HG02852 (cell line): ENCODE data around the gene CCDC183.
"Not testable (repeated sequence)": the region's sequence is repeated elsewhere in the genome, so short reads cannot be mapped to it uniquely, and the experiment has no call there.

Experiments used
- ATAC-seq: cut with Tn5 transposase; IDR thresholded peaks from one replicate; pipeline ENCODE4 v1.9.1; 2021; ENCODE audit warnings: mild to moderate bottlenecking, moderate library complexity; ENCODE audit not compliant: unreplicated experiment

The CCDC183 gene

DNA sequence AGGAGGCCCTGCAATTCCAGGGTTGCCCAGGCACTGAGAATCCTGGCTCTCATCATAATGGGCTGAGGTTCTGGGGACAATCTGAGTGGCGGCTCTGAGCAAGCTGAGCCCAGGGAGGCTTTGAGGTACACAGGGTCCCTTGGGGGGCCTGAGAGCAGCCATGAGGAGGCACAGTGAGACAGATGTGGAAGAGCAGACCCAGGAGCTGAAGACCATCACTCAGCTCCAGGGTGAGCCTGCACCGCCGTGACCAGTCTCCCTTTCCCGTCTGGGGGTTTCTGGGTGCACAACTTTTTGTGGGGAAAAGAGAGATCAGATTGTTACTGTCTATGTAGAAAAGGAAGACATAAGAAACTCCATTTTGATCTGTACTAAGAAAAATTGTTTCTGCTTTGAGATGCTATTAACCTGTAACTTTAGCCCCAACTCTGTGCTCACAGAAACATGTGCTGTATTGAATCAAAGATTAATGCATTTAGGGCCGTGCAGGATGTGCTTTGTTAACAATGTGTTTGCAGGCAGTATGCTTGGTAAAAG lies at the start of gene CCDC183:
Gene CCDC183 (plus strand): TSS at position 101 of the 537 bp plus-strand sequence. CDS start 60 bp downstream, at position 161.
- ATAC-seq: no peak

DNA sequence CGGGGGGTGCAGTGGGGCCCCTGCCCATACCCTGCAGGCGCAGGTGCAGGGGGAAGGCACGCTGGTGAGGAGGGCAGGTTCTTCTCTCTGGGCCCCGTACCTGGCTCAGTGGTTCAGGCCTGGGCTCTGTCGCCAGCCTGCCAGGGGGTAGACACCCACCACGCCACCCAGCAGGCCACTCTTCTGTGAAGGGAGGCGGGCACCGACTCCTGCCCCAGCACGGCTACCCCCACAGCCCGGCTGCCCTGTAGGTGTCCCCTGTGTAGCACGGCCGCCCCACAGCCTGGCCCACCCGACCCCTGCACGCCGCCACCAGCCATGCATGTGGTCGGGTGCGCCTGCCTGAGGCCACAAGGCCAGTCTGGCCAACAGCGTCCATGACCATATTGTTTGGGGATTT lies 49.5 kb upstream of the CCDC183 start:
- no peak for ATAC-seq

DNA sequence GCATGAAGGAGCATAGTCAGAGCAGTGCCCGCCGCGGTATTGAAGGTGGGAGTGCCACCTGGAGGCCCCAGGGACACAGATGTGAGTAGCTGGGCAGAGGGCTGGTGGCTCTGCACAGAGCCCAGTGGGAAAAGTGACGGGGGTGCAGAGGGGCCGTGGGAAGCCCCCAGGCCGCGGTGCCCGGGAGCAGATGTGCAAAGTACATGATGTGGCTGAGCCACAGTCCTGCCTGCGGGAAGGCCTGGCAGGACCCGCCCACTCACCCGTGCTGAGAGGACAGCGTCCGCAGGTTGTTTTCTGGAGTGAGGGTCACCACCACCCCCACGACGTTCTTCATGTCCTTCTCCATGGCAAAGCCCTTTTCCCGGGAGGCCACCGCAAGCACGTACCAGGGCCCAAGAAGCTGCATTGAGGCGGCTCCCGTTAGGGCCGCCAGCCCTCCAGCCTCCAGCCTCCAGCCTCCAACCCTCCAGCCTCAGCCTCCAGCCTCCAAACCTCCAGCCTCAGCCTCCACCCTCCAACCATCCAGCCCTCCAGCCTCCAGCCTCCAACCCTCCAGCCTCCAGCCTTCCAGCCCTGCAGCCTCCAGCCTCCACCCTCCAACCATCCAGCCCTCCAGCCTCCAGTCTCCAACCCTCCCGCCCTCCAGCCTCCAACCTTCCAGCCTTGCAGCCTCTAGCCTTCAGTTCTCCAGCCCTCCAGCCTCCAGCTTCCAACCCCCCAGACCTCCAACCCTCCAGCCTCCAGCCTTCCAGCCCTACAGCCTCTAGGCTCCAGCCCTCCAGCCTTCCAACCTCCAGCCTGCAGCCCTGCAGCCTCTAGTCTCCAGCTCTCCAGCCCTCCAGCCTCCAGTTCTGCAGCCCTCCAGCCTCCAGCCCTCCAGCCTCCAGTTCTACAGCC lies 48.7 kb upstream of the CCDC183 start:
- no peak for ATAC-seq

DNA sequence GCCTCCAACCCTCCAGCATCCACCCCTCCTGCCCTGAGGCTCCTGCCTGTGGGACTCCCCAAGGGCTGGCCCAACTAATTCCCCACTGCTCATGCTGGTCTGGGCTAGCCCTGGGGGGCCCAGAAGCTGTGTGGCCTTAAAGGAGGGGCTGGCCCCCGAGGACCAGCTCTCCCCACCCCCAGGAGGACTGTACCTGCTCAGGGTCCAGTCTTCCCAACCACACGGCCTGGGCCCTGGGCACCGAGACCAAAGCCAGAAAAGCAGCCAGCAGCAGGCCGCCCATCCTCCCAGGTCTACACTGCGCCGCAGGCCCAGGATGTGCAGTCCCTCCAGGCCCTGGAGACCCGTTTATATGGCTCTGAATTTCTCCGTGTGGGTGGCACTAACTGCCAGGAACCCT lies 47.9 kb upstream of the CCDC183 start, which contains the start of gene LCN6:
Gene LCN6 (minus strand): TSS at position 325 of the 400 bp plus-strand sequence. CDS start 42 bp downstream, at position 283.
- ATAC-seq: no peak

DNA sequence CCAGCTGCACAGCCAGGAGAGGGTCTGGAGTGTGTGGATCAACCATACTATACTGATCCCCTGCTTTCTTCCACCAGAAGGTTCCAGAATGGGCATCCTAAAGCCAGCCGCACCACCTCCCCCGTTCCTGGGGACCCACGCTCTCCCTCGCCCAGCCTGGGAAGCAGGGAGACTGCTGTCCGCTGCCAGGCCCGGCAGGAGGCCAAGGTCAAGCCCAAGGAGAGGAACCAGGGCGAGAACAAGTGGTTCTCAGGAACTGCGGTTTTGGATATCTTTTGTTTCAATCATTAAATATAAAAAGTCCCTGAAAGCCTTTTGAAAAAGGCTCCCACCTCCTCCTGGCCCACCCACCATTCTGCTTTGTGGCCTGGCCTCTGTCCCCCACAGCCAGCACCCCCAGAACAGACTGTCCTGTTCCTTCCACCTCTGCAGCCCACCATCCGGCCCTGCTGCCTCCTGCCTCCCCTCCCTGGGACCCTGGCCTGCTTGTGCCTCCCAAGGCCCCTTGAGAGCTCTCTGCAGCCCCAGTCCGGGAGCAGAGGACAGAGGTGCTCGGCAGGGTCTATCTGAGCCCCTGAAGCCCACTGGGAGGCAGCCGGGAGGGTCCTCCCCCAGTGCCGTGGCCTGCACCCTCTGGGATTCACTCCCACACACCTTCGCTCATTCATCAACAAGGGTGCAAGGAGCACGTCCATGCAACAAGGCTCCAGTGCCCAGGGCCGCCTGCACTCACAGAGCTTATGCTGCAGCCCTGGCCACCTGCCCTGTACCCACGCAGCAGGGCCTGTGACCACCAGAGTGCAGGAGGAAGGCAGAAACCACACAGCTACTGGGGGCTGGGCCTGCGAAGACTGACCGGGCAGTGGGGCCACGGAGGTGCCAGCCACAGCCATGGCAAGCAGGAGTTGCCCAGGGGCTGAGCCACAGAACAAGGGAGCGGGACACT lies 47.2 kb upstream of the CCDC183 start:
- ATAC-seq: no peak

DNA sequence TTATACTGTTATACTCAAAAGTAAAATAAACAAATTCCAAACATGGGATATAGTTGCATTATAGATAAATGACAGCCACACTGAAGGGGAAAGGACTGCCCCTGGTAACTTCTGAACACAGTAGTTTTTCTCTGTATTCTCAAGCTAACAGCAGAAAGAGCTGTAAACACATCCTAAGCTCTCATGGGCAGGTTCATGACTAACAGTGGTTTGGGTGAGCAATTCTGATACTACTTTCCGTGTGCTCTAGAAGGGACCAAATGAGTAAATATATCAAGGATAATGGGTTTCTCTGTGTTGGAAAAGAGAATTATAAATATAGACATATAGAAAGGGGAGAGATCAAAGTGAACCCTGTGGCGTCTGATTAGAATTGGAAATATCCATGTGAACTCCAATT lies 45.6 kb upstream of the CCDC183 start:
- ATAC-seq: no peak

DNA sequence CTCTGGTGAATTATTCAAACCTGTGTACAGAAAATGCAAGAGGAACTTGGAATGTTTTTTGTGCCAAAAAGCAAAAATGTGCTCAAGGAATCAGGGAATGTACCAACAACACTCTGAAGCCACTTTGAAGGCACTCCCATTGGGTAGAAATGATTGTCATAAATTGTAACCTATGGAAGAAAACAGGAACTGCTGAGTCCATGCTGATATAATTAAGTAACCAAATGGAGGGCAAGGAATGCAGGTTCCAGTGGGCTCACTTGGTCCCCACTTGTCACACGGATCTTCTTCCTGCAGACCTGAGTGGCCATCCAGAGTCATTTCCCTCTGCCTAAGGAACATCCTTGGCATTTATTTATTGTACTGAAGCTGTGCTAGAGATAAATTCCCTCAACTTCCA lies 44.9 kb upstream of the CCDC183 start:
- ATAC-seq: no peak

DNA sequence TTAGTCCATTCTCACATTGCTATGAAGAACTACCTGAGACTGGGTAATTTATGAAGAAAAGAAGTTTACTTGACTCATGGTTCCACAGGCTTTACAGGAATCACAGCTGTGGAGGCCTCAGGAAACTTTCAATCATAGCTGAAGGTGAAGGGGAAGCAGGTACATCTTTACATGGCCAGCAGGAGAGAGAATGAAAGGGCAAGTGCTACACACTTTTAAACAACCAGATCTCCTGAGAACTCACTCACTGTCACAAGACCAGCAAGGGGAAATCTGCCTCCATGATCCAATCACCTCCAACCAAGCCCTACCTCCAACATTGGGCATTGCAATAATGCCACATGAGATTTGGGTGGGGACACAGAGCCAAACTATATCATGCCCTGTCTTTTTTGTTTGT lies 44.3 kb upstream of the CCDC183 start:
- no peak for ATAC-seq

DNA sequence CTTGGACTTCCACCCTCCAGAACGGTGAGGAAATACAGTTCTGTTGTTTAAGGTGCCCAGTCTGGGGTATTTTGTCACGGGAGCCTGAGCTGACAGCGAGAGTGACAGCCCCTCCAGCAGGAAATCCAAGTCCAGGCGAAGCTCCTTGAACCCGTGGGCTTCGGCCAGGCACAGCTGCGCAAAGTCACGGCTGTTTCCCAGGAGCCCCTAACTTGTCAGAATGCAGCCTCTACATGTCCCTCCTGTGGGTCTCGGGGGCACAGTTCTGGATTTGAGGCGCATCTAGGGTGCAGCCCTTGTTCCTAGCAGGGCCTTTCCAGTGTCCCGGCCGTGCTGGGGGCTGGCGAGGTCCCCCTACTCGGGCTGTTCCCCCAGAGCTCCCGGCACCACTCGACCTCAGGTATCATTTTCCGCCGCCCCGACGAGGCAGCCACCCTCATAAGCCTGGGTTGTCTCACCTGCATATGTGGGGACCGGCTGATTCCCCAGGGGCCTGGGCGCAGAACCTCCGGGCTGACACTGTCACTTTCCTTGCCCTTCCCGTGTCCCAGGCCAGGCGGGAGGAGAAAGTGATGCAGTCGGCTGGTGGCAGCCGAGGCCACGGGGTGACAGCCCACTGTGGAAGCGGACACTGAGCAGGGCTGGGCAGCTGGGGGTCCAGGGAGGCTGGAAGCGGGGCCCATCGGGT lies 42.6 kb upstream of the CCDC183 start:
- ATAC-seq: no peak

DNA sequence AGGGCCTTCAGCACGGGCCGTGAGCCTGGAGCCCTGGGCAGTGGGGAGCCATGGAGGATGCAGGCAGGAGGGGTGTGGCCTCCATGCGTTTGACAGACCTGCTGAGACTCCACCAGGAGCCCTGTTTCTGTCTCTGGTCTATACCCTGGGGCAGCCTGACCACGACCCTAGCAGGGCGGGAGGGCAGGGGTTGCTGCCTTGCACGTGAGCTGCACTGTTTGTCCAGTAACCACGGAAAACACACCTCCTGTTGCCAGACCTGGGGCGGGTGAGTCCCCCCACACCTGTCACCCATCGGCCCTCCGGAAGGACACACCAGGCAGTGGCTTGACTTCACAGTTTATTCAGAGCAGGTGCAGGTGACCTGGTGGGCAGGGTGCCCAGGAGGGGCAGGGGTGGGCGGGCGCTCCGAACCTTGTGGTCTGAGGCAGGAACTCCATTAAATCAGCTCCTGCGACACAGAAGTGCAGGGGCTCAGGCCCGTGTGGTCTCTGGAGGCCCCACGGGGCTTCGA lies 42.0 kb upstream of the CCDC183 start:
- no peak for ATAC-seq

DNA sequence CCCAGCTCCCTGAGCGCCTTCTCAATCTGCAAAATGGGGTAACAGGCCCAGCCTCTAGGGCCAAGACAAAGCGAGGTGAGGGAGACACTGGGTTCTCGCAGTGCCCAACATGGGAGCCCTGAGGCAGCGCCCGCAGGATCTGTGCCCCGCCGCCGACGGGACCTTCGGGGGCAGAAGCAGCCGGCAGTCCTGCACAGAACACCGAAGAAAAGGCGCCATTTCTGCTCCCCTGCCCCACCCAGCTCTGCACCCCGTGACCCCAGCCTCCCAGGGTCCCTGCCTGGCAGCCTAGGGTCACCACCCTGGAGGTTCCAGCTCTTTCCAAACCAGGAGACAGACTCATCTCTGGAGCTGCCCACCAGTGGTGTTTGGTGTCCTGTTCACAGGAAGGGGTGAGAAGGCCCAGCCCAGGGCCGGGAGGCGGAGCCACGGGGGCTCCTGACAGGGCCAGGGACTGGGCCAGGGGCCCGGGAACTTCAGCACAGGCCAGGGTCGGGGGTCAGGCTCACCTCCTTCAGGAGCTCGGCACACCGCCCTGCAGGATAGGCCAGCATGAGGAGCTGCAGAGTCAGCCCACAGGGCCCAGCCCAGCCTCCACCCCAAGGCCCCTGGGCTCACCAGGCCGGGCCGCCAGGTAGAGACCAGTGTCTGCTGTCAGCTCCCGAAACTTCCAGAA lies 41.4 kb upstream of the CCDC183 start:
- no peak for ATAC-seq

DNA sequence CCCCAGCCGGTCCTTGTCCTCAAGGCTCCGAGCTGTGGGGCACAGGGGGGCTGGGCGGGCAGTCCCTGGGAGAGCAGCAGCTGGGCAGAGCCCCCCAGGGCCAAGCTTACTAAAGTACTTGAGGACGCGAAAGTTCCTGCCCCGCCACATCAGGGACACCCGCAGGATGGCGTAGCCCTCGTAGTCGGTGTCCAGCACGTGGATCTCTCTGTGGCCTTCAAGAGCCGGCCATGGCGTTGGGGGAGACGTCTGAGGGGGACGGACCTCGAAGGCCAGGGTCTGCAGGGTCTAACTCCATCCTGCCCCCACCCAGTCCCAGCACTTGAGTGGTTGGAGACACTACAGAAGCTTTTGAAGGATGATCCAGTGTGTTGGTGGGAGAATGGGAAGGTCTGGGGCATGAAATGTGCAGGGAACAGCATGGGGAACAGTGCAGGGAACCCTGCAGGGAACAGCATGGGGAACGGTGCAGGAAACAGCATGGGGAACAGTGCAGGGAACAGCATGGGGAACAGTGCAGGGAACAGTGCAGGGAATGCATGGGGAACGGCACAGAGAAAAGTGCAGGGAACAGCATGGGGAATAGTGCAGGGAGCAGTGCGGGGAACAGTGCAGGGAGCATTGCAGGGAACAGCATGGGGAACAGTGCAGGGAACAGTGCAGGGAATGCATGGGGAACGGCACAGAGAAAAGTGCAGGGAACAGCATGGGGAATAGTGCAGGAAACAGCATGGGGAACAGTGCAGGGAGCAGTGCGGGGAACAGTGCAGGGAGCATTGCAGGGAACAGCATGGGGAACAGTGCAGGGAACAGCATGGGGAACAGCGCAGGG lies 40.6 kb upstream of the CCDC183 start:
- not testable (repeated sequence) for ATAC-seq

DNA sequence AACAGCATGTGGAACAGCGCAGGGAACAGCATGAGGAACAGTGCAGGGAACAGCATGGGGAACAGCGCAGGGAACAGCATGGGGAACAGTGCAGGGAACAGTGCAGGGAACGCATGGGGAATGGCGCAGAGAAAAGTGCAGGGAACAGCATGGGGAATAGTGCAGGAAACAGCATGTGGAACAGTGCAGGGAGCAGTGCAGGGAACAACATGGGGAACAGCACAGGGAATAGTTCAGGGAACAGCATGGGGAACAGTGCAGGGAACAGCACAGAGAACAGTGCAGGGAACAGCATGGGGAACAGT lies 40.1 kb upstream of the CCDC183 start:
- ATAC-seq: no peak

DNA sequence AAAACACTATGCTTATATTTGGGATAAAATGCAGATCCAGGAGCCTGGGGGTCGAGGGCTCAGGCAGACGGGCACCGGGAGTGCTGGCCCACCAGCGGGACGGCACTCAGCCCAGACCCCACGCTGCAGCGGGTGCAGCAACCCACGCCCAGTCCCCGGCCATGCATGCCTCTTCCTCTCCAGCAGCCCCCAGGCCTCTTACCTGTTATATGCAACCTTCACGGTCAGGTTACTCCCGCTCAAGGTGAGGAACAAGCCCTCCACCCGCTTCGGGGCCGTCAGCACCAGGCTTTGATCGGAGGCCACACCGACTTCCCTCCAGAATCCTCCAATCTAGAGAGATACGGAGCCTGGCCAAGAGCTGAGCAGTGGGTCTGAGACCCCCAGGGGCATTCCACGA lies 39.3 kb upstream of the CCDC183 start:
- no peak for ATAC-seq

DNA sequence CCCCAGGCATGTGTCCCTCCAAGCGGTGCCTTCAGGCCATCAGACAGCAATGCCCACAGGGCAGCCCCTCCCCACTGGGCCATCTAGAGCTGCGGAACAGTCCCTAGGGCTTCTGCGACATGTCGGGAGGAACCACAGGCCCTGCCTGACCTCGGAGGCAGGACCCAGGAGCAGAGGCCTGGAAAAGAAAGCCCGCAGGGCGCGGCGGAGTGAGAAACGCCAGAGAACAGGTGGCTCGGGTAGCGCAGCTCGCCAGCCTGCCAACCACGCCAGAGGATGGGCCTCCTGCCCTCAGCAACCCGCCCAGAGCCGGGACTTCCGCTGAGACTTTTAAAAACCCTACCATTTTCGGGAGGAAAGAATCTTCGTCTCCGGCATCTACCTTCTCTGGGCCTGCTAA lies 38.8 kb upstream of the CCDC183 start:
- no peak for ATAC-seq

DNA sequence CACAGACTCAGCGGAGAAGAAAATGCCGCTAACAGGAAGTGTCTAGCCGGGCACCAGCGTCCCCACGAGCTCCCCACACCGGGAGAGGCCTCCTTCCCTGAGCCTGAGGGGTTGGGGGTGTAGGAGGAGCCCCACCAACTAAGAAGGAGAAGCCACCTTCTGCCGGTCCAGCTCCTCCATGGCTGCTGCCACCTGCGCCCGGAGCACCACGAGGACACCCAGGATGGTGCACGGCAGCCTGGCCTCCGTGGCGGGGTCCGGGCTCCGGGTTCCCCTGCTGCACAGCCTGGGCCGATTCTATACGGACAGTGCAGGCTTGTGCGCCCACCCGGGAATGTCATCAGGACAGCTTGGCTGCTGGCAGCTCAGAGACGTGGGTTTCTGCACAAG lies 38.4 kb upstream of the CCDC183 start:
- no peak for ATAC-seq

DNA sequence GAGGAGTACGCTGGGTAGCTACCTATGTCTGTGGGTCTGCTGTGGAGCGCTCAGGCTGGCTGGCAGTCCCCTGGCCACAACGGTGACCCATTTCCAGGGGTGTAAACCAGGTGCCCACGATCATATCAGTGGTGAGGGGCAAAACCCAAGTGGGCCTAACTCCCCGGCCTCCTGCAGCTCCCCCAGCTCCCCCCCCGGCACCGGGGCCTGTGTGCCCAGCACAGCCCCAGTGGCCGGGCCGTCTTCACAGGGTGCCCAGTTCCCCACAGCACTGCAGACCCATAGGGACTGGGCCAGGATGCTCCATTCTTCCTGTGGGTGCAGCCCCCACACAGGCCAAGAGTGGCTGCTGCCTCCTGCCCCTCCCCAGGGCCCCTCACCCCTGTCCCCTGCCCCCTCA lies 37.1 kb upstream of the CCDC183 start:
- no peak for ATAC-seq

DNA sequence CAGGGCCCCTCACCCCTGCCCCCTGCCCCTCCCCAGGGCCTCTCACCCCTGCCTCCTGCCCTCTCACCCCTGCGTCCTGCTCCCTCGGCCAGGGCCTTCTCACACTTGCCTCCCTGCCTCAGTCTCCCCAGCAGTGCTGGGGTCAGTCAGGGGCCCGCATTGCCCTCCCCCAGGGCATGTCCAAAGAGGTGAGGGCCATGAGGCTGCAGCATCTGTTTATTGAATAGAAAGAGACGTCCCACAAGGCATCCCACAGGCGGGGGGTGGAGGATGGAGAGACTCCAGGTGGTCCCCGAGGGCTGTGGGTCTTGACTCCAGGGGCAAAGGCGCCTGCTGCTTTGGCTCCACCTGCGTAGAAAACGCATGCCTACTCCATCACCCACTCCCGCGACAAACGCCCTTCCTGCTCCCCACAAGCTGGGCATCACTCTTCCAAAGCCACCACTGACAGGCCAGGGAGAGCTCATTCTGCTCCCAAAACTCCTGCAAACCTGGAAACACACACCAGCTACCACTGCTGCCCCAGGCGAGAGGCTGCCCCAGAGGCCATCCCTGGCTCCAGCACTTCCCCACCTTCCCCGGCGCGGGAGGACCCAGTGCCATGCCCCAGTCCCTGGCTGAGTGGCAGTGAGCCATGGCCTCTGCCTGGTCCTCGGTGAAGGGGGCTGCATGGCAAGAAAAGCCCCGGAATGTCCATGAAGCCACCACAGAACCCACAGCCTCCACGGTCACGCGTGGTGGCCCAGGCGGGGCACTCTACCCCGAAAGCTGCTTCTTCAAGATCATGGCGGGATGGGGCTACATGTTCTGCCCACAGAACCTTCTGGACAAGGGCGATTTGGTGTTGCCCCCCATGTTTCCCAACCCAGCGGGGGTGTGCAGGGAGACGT lies 36.5 kb upstream of the CCDC183 start:
- ATAC-seq: no peak
